ENCODE data around the gene FNTB. TPM values are rescaled to one million over a fixed set of nuclear protein-coding genes. Genes with fewer than 3 reads are reported as not detected.

The FNTB gene
- total and polyA plus RNA-seq, 2 of the 8 experiments (the other 6 are each of a cell fraction or from before 2014, with no cell fraction given) = 16.0 to 20.7 TPM

- TF ChIP-seq CHD7 (IDR thresholded peaks at IDR 0.05; ENCODE audit: insufficient replicate concordance, low read length) (no peak), HDAC6 (IDR thresholded peaks at IDR 0.05; ENCODE audit: low read depth, low read length) (no peak), KDM1A (IDR thresholded peaks at IDR 0.05; ENCODE audit: borderline replicate concordance, low read length) (no peak), SRF (IDR thresholded peaks at IDR 0.05; ENCODE audit: low read depth, low read length) (no peak)
Observed at GRCh38 chr14:65042731-65043372, 56.2 kb downstream of the FNTB start (continued).
